ENCODE measurements around the gene ULK3.

ULK3 gene

DNA sequence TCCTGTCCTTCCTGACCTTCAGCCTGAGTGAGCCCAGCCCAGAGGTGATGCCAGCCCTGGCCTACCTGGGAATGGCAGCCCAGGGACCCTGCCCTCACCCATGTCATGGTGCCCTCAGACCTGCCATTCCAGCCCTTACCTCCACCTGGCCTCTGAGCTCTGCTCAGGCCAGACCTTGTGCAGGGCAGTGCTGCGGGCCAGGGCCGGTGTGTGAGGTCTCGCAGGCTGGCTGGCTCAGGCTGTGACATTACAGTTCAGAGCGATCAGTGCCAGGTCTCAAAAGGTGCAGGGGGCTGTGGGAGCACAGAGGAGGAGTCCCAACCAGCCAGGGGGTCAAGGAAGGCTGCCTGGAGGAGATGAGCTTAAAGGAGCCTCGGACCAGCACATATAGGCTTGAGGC is 22.9 kb downstream of the ULK3 start:
- DNase-seq = no peak
- Histone ChIP-seq H3K4me1 (peaks cover 32% of the 10 kb centered on the region), H3K27me3 (no peaks in the 10 kb centered on the region), H3K9me3 (no peaks in the 10 kb centered on the region), H3K36me3 (no peaks in the 10 kb centered on the region), H3K4me3 (ENCODE audit: low read depth, low read length) (no peak overlapping the region)
- TF ChIP-seq, protein P1, sequence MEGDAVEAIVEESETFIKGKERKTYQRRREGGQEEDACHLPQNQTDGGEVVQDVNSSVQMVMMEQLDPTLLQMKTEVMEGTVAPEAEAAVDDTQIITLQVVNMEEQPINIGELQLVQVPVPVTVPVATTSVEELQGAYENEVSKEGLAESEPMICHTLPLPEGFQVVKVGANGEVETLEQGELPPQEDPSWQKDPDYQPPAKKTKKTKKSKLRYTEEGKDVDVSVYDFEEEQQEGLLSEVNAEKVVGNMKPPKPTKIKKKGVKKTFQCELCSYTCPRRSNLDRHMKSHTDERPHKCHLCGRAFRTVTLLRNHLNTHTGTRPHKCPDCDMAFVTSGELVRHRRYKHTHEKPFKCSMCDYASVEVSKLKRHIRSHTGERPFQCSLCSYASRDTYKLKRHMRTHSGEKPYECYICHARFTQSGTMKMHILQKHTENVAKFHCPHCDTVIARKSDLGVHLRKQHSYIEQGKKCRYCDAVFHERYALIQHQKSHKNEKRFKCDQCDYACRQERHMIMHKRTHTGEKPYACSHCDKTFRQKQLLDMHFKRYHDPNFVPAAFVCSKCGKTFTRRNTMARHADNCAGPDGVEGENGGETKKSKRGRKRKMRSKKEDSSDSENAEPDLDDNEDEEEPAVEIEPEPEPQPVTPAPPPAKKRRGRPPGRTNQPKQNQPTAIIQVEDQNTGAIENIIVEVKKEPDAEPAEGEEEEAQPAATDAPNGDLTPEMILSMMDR (IDR thresholded peaks at IDR 0.05; ENCODE audit: low read depth, low read length) = no peak

DNA sequence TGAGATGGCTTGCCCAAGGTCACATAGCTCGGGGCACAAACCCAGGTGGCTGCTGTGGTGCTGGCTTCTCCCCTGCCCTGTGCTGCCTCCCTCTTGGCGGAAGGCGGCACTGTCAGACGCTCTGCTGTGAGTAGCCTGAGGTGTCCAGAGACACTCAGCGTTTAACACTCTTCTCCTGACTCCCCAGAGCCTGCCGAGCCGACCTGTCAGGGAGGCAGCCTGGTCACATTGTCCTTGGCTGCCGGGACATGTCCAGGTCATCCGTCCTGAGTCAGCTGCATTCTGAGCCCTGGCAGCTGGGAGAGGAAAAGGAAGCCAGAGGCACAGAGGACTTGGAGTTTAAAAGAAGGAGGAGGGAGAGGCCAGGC is 25.6 kb downstream of the ULK3 start:
- DNase-seq = peak; percentile 54
- H3K9me3 ChIP-seq = no peaks in the 10 kb centered on the region

DNA sequence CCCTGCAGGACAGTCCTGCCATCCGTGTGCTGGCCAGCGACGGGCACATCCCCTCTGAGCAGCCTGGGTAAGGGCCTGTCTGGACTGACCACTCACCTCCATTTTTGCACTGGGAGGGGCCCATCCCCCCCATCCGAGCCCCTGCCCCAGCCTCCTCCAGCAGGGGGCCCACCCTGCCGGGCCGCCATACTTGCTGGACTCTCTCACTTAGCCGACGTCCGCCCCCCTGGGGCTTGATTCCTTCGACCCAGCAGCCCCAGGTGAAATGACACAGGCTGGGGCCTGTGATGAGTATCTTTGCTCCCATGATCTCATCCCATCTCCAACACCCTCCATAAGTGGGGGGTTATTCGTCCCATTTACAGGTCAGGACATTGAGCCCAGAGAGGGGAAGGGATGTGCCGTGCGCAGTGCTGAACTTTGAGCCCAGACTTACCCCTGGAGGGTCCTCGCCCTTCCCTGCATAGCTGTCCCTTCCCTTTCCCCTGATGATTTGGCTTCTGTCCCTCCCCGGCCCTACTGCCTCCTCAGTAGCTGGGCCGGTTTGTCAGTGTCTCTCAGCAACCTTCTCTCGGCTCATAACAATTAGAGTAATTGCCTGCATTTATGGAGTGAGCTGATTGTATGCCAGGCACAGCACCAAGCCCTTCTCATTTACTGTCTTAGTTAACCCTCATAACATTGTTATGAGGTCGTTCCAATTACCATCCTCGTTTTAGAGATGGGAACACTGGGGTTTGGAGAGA is 26.2 kb downstream of the ULK3 start:
- H3K4me1 ChIP-seq = peaks cover 21% of the 10 kb centered on the region
- H3K36me3 ChIP-seq = no peaks in the 10 kb centered on the region
- TF ChIP-seq, protein P1 (IDR thresholded peaks at IDR 0.05; ENCODE audit: low read depth, low read length) = no peak
- no peaks in the 10 kb centered on the region for H3K27me3 ChIP-seq
- H3K9me3 ChIP-seq = no peaks in the 10 kb centered on the region
- H3K4me3 ChIP-seq (ENCODE audit: low read depth, low read length) = no peak overlapping the region
- no peak for DNase-seq

More for the DNA sequence above, 25.6 kb downstream of the ULK3 start:
- peaks cover 21% of the 10 kb centered on the region for H3K4me1 ChIP-seq
- no peak overlapping the region for H3K4me3 ChIP-seq (ENCODE audit: low read depth, low read length)
- H3K27me3 ChIP-seq = no peaks in the 10 kb centered on the region
- H3K36me3 ChIP-seq = no peaks in the 10 kb centered on the region
- TF ChIP-seq, protein P1 (IDR thresholded peaks at IDR 0.05; ENCODE audit: low read depth, low read length) = peak; percentile 33; the same call in 1 of the 2 replicates

DNA sequence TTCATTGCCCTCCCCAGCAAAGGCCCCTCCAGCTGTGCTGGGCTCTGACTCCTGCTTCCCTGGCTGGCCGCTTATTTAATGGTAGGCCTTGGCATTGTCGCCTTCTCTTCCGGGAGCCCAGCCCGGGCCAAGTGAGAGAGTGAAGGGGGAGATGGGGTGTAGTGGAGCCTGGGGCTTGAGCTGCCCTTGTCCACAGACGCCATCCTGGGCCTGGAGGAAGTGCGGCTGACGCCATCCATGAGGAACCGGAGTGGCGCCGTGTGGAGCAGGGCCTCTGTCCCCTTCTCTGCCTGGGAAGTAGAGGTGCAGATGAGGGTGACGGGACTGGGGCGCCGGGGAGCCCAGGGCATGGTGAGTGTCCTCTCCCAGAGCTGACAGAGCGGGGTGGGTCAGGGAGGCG is 27.0 kb downstream of the ULK3 start:
- TF ChIP-seq, protein P1 (IDR thresholded peaks at IDR 0.05; ENCODE audit: low read depth, low read length) = no peak
- H3K4me1 ChIP-seq = peaks cover 12% of the 10 kb centered on the region
- DNase-seq = no peak
- no peaks in the 10 kb centered on the region for H3K9me3 ChIP-seq
- no peaks in the 10 kb centered on the region for H3K27me3 ChIP-seq
- no peaks in the 10 kb centered on the region for H3K36me3 ChIP-seq
- no peak overlapping the region for H3K4me3 ChIP-seq (ENCODE audit: low read depth, low read length)

DNA sequence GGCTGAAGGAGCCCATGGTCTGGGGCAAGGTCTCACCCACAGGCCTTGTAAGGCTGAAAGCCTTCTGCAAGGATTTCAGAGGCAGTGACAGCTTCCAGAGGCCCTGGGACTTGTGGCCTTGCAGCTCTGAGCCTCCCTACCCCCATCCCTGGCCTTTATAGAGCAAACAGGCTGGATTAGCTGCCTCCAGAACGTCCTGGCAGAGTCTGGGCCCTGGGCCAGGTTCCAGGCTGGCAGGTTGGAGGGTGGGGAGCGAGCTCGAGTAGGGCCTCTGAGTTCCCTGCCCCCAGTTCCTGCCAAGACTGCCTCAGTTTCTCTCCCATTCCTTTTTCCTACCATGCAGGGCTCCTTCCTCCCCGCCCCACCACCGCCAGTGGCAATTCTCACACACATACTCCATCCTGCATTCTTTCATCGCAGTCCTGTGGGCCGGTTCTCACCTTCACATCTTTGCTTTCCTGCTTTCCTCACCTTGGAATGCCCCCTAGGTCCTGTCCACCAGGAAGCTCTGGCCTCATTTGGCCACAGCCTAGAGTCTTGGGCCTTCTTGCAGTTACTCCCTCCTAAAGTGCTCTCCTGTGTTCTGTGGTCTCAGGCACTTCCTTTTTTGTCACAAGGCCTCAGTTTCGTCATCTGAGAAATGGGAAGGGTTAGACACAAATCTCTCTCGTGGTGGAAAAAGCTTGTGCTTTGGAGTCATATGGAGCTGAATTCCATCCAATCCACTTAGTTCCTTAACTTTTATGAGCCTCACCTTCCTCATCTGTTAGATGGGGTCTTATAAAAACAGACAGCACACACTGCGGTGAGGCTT is 27.6 kb downstream of the ULK3 start:
- Histone ChIP-seq H3K36me3 (no peaks in the 10 kb centered on the region), H3K4me3 (ENCODE audit: low read depth, low read length) (no peak overlapping the region), H3K9me3 (no peaks in the 10 kb centered on the region), H3K27me3 (no peaks in the 10 kb centered on the region), H3K4me1 (peaks cover 8% of the 10 kb centered on the region)
- DNase-seq = peak; percentile 53
- TF ChIP-seq, protein P1 (IDR thresholded peaks at IDR 0.05; ENCODE audit: low read depth, low read length) = no peak

DNA sequence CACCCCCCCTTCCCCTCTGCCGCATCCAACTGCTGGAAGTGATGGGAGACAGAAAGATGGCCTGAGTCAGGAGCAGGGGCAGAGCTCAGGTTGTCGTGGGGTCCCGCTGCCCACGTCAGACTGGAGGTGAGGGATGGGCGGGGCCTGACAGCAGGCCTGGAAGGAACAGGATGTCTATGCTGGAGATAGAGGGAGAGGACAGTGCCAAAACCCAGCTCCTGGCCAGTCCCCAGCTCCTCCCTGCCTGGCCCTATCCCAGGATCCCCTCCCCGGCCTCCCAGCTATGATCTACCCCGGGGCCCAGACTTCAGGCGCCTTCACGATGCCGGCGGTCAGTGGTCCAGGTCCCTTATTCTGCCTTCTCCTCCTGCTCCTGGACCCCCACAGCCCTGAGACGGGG is 30.4 kb downstream of the ULK3 start, which contains the start of gene LMAN1L:
Gene LMAN1L, plus strand, starts transcription at position 303 of the 400 bp plus-strand sequence. Its CDS starts 20 bp downstream, at position 323.
- no peak for DNase-seq
- H3K27me3 ChIP-seq = no peaks in the 10 kb centered on the region
- H3K9me3 ChIP-seq = no peaks in the 10 kb centered on the region
- H3K4me1 ChIP-seq = peaks cover 8% of the 10 kb centered on the region
- no peak within 1 kb of the TSS for H3K4me3 ChIP-seq (ENCODE audit: low read depth, low read length)
- TF ChIP-seq, protein P1 (IDR thresholded peaks at IDR 0.05; ENCODE audit: low read depth, low read length) = no peak
- H3K36me3 ChIP-seq = no peaks in the 10 kb centered on the region
